Stimulated activated CD4-positive, alpha-beta T cell treated with anti-CD3 and anti-CD28 coated beads, Interleukin-12 subunit alpha, Interleukin-12 subunit beta, amount 100 ng/mL, for 4 hours (primary cell): ENCODE measurements around the gene EDN3.
"Not testable (repeated sequence)": the region's sequence is repeated elsewhere in the genome, so short reads cannot be mapped to it uniquely, and the experiment has no call there.

Source experiments
- DNase-seq: peaks from one replicate; pipeline ENCODE4 v3.0.0-alpha.2; 2020

Gene EDN3

DNA sequence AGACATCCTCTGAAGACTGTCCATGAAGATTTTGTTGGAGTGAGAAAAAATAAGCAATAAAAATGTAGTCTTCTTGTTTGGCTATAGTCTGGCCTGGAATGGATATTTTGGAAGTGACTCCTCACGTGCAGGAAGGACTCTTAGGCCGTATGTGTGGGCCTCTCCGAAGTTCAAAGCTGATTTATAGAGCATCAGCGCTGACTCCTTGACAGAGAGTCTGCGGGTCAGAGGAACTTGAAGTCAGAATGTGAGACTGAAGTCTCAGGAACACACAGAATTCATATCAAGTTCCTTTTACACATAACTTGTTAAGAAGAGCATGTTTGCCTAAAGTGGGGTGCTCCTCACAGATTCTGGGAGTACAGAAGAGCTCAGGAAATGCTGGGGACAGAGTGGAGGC is 36.1 kb downstream of the EDN3 start:
- DNase-seq: no peak

DNA sequence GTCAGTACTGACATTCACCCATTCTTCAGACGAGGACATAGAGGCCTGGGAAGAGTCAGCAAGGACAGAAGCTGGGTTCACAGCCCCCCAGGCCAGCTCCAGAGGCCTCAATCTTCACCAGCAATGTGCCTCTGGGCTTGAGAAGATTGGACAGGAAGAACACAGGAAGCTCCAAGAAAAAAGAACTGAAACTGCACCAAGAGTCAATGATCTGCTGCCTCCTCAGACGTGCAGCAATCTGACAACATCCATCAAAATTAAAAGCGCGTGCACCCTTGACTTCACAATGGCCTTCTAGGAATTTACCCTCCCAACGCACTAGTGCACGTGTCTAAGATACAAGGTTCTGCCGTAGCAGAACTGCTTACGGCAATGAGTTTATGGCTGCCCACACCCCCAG is 38.0 kb downstream of the EDN3 start:
- not testable (repeated sequence) for DNase-seq

DNA sequence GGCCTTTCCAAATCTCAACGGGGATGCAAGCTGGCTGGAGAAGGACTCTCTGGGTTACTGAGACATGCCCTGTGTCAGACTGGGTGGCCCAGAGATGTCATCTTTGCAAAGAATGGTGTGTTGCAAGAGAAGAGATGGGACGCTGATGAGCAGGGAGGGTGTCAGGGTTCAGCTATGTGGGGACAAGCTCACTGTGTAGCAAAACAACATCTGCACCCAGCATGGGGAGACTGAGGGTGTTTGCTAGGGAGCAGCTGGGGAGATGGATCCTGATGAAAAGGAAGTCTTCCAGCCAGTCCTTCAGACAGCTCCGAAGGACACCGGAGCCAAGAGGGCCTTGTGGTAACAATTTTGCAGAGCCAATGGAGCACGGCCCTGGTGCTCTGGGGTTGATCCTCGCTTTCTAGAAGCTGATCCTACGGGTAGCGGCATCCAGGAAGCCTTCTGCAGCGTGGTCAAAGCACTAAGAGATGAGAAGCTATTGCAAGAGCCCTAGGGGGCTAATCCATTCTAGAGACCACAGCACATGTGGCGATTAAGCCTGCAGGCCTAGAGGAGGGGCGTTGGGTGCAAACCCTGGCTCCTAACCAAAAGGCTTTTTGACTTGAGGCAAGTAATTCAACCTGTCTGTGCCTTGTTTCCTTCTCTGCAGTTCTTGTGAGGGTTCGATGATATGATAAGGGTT is 39.9 kb downstream of the EDN3 start:
- no peak for DNase-seq

DNA sequence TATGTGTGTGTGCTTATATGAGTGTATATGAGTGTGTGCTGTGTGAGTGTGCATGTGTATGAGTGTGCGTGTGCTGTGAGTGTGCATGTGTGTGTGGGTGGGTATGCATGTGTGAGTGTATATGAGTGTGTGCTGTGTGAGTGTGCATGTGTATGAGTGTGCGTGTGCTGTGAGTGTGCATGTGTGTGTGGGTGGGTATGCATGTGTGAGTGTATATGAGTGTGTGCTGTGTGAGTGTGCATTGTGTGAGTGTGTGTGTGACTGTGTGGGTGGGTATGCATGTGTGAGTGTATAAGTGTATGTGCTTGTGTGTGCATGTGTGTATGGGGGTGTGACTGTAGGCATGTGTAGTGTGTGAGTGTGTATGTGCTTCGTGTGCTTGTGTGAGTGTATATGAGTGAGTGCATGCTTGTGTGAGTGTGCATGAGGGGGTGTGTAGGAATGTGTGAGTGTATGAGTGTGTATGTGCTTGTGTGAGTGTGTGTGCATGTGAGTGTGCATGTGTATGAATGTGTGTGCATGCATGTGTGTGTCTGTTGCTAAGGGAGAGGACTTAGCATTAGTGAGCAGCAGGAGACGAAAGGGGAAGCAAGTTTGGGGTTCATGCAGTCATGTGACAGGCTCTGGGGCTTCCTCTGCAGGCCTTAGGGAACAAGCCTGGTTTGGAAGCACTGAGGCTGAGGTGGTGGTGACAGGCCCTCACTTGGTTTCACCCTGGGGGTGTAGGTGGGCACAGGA is 41.0 kb downstream of the EDN3 start:
- DNase-seq: not testable (repeated sequence)

DNA sequence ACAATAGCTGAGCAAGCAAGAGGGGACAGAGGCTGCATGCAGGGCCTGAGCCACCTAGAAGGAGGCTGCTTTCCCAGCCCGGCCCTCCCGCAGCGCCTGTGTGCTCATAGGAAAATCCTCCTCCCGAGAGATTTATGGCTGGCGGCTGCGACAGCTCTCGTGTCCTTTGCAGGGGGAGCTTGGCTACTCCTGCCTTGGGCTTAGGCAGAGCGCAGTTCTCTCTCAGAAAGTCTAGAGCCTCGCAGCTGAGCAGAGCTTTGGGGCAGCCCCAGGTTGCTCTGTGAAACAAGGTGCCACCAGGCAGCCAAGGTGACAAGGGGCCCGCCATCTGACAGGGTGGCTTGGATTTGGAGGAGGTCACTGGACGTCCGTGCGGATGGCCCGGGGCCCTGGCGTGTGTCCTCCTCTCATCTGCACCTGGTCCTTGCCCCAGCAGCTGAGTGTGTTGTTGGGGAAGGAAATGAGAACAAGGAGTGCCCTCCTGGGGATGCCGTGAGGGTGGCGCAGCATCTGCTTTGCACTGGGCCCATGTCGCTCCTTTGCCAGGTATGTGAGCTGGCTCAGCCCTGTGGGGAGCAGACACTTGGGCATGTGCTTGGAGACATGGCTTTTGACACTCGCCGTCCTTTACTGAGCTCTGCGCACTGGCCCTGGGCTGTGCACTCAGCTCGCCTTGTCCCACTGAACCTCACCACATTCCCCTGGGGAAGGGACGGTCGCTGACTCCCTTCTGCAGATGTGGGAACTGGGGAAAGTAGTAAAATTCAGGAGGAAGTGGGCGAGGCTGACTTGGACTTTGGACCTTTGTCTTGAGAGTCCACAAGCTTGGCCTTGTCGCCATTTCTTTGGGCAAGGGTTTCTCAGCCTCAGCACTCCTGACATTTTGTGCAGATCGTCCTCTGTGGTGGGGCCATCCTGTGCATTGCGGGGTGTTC is 41.9 kb downstream of the EDN3 start:
- DNase-seq: no peak

DNA sequence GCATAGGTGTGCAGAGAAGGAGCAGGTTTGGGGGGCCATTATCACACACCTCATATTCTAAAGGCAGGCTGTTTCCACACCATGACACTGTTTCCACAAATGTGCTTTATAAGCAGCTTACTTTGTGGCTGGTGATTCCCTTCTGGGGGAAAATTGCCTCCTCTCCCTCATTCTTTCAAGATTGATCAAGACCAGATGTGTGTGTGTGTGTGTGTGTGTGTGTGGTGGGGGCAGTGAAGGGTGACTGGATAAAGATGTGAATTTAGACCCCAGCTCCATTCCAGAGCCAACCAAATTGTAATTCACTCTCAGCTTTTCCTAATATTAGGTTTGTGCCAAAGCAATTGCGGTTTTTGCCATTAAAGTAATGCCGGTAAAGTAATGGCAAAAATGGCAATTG is 45.6 kb downstream of the EDN3 start:
- no peak for DNase-seq

DNA sequence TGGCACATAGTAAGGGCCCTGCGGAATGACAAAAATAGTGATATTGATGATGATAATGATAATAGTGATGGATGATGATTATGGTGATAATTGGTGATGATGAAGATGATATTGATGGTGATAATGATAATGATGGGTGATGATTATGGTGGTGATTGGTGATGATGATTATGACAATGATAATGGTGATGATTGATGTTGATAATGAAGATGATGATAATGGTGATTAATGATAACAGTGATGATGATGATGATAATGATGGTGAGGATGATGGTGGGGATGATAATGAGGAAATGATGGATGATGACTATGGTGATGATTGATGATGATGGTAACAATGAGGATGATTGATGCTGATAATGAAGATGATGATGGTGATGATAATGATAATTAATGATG is 48.9 kb downstream of the EDN3 start:
- no peak for DNase-seq

DNA sequence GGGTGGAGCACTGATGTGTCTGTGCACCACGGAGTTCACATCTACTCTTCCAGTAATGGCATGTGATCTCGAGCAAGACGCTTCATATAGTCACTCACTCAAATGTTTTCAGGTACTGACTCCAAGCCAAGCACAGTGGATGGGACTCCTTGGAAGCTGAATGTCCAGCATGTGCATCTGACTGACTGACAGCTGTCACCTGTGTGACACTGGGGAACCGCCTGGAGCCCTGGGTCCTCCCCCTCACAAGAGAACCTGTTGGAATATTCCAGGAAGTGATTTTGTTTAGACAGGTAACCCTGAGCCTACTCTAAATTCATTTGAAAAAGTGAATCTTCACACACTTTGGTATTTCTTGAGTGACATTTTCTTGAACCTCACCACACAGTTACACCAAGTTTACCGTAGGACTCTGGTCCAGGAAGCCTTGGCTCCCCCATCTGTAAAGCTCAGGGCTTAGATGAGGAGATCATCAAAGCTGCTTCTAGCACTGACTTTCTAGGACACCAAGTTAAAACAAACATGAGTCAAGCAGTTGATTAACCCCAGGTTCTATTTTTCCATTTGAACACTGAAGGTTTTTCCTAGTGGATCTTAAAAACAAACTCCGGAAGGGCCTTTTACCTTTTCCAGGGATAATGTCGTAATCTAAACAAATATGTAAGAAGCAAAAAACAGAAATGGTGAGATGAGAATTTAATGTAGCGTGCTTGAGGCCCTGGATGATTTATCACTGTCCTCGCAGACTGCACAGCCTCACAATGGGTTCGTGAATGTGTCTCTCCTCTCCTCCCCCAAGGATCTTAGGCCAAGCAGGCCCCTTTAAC is 50.1 kb downstream of the EDN3 start:
- no peak for DNase-seq

DNA sequence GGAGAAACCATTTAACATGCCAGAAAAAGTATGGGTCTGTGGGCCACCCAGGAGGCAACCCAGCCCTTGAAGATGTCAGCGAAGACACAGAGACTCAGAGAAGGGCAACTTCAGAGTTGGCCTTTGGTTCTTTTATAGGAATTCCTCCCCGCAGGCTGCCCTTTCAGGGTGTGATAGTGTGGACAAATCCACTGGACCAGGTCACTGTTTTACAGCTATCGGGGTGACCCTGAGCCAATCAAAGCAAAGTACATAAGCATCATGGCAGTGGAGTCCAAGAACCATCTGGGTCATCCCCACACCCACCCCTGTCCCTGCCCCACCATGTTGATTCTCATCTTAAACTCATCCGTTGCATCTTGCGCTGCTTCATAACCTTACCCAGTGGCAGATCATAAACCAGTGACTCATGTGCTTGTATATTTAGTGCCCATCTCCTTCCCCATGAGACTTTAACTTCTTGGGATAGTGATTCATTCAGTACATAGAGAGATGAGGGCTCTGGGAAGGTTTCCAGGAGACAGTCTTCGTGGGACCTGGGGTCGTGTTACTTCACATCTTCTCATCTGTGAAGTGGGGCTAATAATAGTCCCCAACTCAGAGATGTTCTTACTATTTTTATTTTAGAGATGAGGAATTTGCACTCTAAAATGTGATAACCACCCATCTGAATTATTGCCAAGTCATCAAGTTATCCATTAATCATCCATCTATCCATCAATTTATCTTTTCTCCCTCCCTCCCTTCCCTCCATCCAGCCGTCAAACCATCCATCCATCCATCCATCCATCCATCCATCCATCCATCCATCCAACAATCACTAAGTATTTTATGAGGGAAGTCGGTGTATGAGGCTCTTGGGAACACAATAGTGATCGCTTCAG is 51.0 kb downstream of the EDN3 start:
- DNase-seq: no peak

DNA sequence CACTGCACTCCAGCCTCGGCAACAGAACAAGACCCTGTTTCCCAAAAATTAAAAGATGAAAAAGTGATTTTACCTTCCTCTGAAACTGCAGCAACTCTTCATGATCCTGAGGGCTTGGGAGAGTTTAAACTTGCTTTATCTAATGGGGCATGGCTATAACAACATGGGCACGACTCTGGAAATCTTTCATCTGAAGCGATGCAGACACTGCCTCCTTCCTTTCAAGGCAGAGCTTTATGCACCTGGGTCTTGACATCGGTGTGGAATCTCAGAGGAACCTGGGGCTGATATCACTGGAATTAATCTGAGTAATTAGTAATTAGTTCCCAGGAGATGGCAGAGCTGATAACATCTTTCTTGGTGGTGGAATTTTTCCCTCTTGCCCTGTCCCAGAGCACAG is 52.1 kb downstream of the EDN3 start:
- DNase-seq: no peak

DNA sequence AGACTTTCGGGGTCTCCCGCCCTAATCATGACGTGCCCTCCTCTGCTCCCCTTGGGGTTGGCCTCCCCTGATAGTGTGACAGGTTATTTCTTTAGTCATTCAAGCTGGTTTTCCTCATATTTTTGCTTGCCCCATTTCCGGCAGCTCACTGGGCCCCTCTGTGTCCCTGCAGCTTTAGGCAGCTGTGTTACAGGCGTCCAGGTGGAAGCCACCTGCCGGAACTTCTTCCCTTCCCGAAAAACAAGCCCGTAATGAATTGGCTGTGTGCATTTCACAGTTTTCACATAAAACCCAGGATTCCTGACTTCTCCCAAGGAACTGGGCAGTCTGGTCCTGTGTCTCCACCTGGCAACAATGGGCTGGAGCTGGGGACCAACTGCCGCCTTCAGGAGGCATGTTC is 52.6 kb downstream of the EDN3 start:
- DNase-seq: no peak

DNA sequence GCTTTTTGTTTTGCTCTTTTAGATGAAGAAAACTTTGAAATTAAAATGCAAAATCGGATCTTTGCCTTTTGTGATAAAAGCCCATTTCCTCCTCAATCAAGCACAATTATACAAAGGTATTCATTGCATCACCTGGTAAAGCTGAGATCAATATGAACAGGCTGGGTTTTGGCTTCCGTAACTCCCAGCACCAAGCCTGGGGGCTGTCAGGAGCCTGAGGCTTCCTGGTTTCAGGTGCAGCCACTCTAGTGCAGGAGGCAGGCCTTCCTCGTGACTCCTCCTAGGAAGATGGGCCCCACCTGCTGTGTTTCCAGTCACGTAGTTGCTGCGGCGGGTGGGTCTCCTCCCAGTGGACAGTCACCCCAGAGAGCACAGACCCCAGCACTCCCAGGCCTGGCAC is 54.0 kb downstream of the EDN3 start:
- no peak for DNase-seq

DNA sequence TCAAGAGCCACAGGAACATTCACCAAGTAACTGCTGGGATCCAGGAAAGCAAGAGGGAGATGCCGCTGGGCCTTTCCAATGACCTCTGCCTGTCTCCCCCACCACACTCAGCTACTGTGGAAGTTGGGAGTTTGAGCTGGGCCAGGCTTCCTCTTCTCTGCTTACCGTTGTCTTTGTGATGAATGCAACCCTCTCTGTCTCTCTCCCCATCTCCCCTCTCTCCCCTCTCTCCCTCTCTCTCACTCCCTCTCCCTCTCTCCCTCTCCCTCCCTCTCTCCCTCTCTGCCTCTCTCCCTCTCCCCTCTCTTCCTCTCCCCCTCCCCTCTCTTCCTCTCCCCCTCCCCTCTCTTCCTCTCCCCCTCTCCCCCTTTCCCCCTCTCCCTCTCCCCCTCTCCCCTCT is 54.8 kb downstream of the EDN3 start:
- DNase-seq: no peak

DNA sequence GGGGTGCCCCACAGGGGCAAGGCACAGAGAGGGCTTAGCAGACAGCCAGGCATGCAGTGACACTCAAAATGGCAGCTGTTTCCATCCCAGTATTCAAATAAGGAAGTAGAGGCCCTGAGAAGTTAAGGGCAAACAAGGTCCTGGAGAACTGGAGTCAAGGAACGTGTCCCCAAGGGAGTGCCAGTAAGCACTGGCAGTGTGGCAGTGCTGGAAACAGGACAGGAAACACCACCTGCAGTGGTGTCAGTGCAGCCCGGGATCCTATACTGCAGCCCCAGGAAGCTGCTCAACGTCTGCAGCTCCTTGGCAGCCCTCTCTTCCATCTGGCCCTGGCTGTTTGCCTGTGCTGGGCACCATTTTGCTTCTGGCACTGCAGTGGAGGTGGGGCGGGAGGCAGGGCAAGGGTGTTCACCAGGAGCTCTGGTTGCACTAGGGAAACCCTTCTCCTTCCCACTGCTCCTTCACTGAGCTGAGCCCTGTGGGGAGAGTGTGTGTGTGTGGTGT is 56.3 kb downstream of the EDN3 start:
- DNase-seq: no peak

DNA sequence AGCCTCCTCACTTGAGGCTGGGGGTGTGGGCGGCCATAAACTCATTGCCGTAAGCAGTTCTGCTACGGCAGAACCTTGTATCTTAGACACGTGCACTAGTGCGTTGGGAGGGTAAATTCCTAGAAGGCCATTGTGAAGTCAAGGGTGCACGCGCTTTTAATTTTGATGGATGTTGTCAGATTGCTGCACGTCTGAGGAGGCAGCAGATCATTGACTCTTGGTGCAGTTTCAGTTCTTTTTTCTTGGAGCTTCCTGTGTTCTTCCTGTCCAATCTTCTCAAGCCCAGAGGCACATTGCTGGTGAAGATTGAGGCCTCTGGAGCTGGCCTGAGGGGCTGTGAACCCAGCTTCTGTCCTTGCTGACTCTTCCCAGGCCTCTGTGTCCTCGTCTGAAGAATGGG is 58.4 kb downstream of the EDN3 start:
- DNase-seq: not testable (repeated sequence)

DNA sequence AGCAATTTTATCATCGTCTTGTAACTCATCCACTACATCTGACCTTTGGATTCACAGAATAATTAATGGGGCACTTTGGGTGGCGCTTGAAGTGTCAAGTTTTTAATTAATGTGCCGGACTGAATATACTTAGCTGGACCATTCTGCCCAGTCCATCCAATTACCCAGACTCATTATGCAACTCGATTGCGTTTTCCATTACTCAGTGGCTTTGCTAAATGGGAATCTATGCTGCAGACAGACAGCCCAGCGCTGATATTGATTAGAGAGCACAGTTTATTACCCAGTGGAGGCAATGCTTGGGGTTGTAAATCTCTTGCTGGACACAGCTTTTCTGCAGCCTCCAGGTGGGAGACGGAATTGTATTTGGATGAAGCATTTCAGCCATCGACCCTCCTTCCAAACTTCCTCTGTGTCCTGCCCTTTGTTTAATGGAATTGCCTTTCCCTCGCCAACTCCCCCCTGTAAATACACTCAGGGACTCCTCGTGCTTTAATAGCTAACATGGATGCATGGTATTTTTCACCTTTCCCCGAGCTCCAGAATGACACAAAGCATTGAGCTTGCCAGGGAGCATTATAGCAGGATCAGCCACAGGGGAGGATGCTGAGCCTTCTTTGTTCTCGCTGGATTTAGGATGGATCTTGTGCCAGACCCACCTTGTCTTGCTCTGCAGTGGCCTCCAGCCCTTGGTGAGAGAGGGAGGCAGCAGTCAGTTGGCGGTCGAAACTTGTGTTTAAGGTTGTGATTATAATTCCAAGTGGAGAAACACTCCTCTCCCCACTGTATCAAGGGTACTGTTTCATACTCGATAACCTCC is 59.7 kb downstream of the EDN3 start:
- no peak for DNase-seq

DNA sequence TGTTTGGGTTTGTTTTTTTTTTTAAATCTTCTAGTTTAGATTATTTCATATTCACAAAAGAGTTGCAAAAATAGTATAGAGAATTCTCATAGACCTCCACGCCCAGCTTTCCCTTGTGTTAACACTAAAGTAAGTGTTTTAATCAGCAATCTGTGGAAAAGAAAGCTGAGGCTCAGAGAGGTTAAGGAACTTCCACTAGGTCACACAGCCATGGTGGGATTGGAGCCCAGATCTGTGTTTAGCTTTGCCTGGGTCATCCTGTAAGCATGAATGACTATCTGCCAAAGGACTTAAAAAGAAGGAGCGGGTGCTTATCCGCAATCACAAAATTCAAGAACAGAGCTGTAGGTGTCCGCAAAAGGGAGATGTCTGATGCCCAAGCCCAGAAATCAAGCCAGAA is 60.5 kb downstream of the EDN3 start:
- no peak for DNase-seq

DNA sequence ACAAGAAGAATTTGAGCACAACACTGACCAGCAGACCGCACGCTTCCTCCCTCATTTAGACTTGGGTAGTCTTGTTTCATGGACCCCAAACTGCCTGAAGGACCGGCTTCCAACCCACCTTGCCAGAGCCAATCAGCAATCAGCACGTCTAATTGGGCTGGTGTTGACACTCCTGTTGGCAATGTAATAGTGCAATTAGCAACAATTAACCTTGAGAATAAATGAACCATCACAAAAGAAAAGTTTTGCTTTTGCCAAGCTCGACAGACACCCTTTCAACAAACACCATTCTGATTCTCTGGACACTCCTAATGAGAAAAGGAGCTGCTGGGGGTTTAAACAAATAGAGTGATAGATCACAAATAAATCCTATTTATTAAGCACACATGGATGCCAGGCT is 61.0 kb downstream of the EDN3 start:
- DNase-seq: no peak

DNA sequence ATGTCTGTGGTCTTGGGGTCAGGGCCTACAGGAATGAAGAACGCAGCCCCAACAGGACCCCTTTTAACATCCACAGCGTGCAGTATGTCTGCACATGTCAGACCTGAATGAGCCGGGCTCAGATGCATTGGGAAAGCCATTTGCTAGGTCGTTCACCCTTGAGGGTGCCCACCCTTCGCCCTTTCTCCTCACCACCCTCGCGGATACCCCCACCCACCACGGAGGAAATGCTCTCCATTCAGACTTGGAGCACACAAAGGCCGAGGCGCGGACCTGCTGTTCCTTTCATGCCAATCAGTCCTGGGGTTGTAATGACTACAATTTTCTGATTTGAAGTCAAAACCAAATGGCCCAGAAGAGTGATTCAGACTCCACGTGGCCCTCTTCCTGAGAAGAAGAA is 62.7 kb downstream of the EDN3 start:
- DNase-seq: no peak

DNA sequence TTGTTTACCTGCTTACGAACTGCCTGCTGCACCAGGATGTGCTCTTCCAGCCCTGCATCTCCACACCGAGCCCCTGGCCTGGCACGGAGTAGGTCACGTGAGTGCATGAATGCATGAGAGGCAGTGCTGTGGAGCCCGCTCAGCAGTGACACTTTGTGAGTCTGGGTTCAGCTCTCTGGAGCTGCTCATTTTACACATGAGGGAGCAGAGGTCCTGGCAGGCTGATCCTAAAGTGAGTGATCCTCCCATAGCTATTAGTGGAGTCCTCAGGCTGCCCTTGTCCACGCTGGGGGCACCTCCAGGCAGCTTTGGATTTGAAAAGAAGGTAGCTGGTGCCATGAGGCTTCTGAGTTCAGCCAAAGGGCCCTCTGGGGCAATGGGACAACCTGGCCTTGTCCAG is 64.2 kb downstream of the EDN3 start:
- no peak for DNase-seq
